HG03521 (cell line): ENCODE measurements around the gene ERGIC1.
A peak's percentile ranks its signal among the peaks of the same experiment; 100 is the strongest.
"Not testable (repeated sequence)": the region's sequence is repeated elsewhere in the genome, so short reads cannot be mapped to it uniquely, and the experiment has no call there.

ENCODE experiments used
- ATAC-seq: cut with Tn5 transposase; IDR thresholded peaks from one replicate; pipeline ENCODE4 v1.9.1; 2021; ENCODE audit warnings: mild to moderate bottlenecking, moderate library complexity; ENCODE audit not compliant: unreplicated experiment

Gene ERGIC1

GRCh38 chr5:172877466-172878260, 43.6 kb downstream of the ERGIC1 start:
- ATAC-seq = no peak

- no peak for ATAC-seq
These were observed 44.5 kb downstream of the ERGIC1 start for GRCh38 chr5:172878585-172878932.

GRCh38 chr5:172878933-172879752, 45.1 kb downstream of the ERGIC1 start:
- no peak for ATAC-seq

- peak; percentile 69 for ATAC-seq
These were observed 47.8 kb downstream of the ERGIC1 start for GRCh38 chr5:172881691-172882370.

GRCh38 chr5:172883066-172883465, 49.0 kb downstream of the ERGIC1 start:
- ATAC-seq = no peak

- ATAC-seq = no peak
These were observed 51.7 kb downstream of the ERGIC1 start for GRCh38 chr5:172885597-172886340.

- ATAC-seq = no peak
These were observed 52.4 kb downstream of the ERGIC1 start for GRCh38 chr5:172886476-172886875.

- no peak for ATAC-seq
These were observed 53.0 kb downstream of the ERGIC1 start for GRCh38 chr5:172886974-172887501.

GRCh38 chr5:172887692-172888091, 53.6 kb downstream of the ERGIC1 start:
- ATAC-seq = no peak

GRCh38 chr5:172890659-172891058, 56.6 kb downstream of the ERGIC1 start:
- ATAC-seq = no peak

- no peak for ATAC-seq
These were observed 57.8 kb downstream of the ERGIC1 start for GRCh38 chr5:172891716-172892421.

- no peak for ATAC-seq
These were observed 58.7 kb downstream of the ERGIC1 start for GRCh38 chr5:172892713-172893112.

- no peak for ATAC-seq
These were observed 60.8 kb downstream of the ERGIC1 start for GRCh38 chr5:172894767-172895388.

- ATAC-seq = no peak
These were observed 61.5 kb downstream of the ERGIC1 start for GRCh38 chr5:172895549-172895948.

- ATAC-seq = no peak
These were observed 62.4 kb downstream of the ERGIC1 start for GRCh38 chr5:172896465-172896864.

GRCh38 chr5:172897067-172897466, 63.0 kb downstream of the ERGIC1 start:
- ATAC-seq = not testable (repeated sequence)

- no peak for ATAC-seq
These were observed 63.6 kb downstream of the ERGIC1 start for GRCh38 chr5:172897481-172898217.

- ATAC-seq = no peak
These were observed 64.3 kb downstream of the ERGIC1 start for GRCh38 chr5:172898218-172898842.
